GM21737 (cell line): ENCODE data around the gene ITGAL.
"Not testable (repeated sequence)": the region's sequence is repeated elsewhere in the genome, so short reads cannot be mapped to it uniquely, and the experiment has no call there.

Experiments
- ATAC-seq: cut with Tn5 transposase; IDR thresholded peaks from one replicate; pipeline ENCODE4 v1.9.1; 2021; ENCODE audit warnings: mild to moderate bottlenecking, moderate library complexity; ENCODE audit not compliant: unreplicated experiment

Gene ITGAL

GRCh38 chr16:30457256-30457655 lies 15.3 kb upstream of the ITGAL start:
- no peak for ATAC-seq

- ATAC-seq: no peak
Observed at GRCh38 chr16:30457743-30458560, 14.6 kb upstream of the ITGAL start.

- ATAC-seq: peak; percentile 77
Observed at GRCh38 chr16:30458561-30459394, 13.8 kb upstream of the ITGAL start.

- ATAC-seq: peak; percentile 2
Observed at GRCh38 chr16:30459456-30459855, 13.1 kb upstream of the ITGAL start.

GRCh38 chr16:30461426-30461825 lies 11.1 kb upstream of the ITGAL start:
- not testable (repeated sequence) for ATAC-seq

GRCh38 chr16:30464078-30464477 lies 8.5 kb upstream of the ITGAL start:
- no peak for ATAC-seq

GRCh38 chr16:30470170-30470512 lies 2.4 kb upstream of the ITGAL start:
- no peak for ATAC-seq

GRCh38 chr16:30470632-30470995 lies 1.9 kb upstream of the ITGAL start:
- ATAC-seq: no peak

- no peak for ATAC-seq
Observed at GRCh38 chr16:30473231-30474073, 910 bp downstream of the ITGAL start.

- no peak for ATAC-seq
Observed at GRCh38 chr16:30474074-30474452, 1.5 kb downstream of the ITGAL start.

- ATAC-seq: no peak
Observed at GRCh38 chr16:30474684-30475083, 2.1 kb downstream of the ITGAL start.

GRCh38 chr16:30476991-30477390 lies 4.4 kb downstream of the ITGAL start:
- ATAC-seq: no peak

GRCh38 chr16:30477773-30478172 lies 5.2 kb downstream of the ITGAL start:
- not testable (repeated sequence) for ATAC-seq

GRCh38 chr16:30478766-30479478 lies 6.4 kb downstream of the ITGAL start:
- ATAC-seq: no peak

GRCh38 chr16:30481381-30481780 lies 8.8 kb downstream of the ITGAL start:
- ATAC-seq: no peak

- ATAC-seq: no peak
Observed at GRCh38 chr16:30482366-30482765, 9.8 kb downstream of the ITGAL start.

GRCh38 chr16:30484887-30485286 lies 12.3 kb downstream of the ITGAL start:
- no peak for ATAC-seq

GRCh38 chr16:30485818-30486436 lies 13.4 kb downstream of the ITGAL start:
- no peak for ATAC-seq

- no peak for ATAC-seq
Observed at GRCh38 chr16:30488764-30489605, 16.4 kb downstream of the ITGAL start.
